ENCODE data around the gene F8.

DNA sequence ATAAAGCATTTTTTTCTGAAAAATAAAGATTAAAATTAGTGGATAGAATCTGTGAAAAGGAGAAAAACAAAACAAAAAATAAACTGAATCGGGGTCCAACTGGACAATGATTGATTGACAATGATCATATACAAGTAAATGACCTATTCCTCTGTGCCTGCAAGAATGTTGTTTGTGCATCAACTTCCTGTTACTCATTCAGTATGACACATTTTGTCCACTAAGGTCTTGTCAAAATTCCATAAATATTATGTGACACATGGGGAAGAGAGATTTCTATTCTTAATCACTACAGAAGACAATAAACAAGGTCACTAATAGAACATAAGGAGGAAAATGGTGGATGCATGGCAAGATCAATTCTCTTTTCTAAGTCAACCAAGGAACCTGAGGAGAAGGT is 54.9 kb downstream of the F8 start:
- TF ChIP-seq, protein P1, sequence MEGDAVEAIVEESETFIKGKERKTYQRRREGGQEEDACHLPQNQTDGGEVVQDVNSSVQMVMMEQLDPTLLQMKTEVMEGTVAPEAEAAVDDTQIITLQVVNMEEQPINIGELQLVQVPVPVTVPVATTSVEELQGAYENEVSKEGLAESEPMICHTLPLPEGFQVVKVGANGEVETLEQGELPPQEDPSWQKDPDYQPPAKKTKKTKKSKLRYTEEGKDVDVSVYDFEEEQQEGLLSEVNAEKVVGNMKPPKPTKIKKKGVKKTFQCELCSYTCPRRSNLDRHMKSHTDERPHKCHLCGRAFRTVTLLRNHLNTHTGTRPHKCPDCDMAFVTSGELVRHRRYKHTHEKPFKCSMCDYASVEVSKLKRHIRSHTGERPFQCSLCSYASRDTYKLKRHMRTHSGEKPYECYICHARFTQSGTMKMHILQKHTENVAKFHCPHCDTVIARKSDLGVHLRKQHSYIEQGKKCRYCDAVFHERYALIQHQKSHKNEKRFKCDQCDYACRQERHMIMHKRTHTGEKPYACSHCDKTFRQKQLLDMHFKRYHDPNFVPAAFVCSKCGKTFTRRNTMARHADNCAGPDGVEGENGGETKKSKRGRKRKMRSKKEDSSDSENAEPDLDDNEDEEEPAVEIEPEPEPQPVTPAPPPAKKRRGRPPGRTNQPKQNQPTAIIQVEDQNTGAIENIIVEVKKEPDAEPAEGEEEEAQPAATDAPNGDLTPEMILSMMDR (IDR thresholded peaks at IDR 0.05), result no peak
- TF ChIP-seq POLR2AphosphoS5 (IDR thresholded peaks at IDR 0.05), result no peak
- TF ChIP-seq EP300 (IDR thresholded peaks at IDR 0.05), result no peak
- TF ChIP-seq POLR2A (IDR thresholded peaks at IDR 0.05), result no peak
